GM21576 (cell line): ENCODE measurements around the gene SOHLH2.

Experiments
- ATAC-seq: cut with Tn5 transposase; IDR thresholded peaks from one replicate; pipeline ENCODE4 v1.9.1; 2021; ENCODE audit warnings: mild to moderate bottlenecking, moderate library complexity; ENCODE audit not compliant: unreplicated experiment

The SOHLH2 gene, protein sequence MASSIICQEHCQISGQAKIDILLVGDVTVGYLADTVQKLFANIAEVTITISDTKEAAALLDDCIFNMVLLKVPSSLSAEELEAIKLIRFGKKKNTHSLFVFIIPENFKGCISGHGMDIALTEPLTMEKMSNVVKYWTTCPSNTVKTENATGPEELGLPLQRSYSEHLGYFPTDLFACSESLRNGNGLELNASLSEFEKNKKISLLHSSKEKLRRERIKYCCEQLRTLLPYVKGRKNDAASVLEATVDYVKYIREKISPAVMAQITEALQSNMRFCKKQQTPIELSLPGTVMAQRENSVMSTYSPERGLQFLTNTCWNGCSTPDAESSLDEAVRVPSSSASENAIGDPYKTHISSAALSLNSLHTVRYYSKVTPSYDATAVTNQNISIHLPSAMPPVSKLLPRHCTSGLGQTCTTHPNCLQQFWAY

DNA sequence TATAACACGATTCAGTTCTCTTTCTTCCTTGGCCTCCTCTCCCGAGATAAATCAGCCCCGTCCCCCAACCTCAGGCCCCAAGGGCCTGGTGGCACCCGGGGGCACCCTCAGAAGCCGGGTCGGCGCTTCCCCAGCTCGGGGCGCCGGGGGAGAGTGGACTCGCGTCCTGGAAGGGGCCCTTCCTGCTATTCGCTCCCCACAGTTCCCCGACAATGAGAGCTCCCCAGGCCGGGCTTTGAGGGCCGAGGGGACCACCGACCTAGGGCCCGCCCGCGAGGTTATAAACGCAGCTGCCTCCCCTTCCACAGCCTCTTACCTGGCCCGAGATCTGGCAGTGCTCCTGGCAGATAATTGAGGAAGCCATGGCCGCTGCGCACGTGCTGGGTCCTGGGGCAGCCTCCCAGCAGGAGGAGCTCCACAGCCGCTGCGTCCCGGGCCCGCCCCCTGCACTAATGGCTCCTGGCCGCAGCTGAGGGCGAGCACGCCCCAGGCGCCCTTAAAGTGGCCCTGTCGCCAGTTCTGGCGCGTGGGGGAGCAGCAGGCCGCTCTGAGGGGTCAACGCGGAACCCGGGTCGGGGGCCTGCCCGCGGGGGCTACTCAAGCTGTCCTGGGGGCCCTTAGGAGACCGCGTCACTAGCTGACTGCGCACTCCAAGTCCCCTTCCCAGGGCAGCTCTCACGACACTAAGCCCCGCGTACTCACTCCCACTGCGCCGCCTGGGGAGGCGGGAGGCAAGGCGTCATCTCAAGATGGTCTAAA is at the start of gene SOHLH2:
SOHLH2 (minus strand) TSS at position 394 of the 759 bp plus-strand sequence; CDS start at position 364, 30 bp downstream.
- no peak for ATAC-seq

DNA sequence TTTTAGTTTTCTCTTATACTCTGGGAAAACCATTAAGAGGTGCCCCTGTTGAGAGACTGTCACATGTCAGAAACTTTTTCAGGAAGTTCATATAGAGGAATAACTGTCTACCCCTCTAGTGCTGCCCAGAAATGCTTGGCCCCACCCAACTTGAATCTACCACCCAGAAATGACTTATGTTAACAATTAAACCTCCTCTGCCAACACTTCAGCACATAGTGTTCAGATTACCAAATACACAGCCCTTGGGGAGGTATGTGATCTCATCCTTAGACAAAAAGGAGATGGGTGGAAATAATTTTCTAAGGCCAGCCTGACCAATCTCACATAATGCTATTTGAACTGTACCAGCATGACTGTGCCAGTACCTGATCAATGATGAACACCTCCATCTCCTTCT is 47.6 kb upstream of the SOHLH2 start:
- no peak for ATAC-seq

DNA sequence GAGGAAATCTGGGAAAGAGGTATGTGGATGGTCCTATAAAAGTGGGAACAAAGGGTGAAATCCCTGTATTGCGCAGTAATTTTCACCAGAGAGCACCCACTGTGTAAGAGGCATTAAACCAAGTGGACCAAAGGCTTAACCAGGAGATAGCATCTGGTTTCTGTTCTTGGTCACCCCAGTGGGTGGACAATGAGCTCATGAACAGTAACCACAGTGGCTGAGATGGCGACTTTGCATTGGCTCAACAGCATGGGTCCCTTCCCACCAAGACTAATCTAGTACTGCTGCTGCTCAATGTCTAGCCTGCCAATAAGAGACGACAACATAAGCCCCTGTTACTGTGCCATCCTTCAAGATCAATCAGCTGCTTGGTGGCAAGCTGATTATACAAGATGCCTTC is 46.7 kb upstream of the SOHLH2 start:
- ATAC-seq: no peak

DNA sequence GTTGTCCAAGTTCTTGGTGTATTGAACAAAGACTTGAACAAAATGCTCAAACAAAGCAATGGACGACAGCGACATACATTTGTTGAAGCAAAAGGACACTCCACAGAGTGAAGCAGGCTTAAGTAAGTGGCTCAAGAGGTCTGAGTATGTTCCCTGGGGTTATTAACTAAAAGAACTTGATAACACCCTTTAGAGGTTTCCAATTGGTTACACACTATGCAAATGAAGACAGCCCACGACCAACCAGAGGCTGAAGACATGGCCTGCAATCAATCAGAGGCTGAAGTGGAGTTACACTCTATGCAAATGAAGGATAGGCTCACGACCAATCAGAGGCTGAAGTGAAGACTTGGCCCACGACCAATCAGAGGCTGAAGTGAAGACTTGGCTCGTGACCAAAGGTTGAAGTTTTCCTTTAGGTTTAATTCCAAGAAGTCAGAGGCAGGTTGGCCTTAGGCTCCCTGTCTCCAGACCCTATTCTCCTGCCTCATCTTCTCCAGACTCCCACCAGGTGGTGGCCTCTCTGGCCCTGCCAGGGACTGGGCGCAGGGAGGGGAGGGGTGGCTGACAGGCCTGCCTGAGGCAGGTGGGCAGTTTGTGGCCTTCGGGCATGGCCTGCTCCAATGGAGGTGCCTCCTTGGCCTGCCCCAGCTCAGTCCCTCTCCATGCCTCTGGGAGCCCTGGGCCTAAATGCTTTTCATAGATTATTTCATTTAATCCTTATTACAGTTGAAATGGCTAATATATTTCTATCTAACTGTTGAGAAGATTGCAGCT is 45.2 kb upstream of the SOHLH2 start:
- ATAC-seq: no peak

DNA sequence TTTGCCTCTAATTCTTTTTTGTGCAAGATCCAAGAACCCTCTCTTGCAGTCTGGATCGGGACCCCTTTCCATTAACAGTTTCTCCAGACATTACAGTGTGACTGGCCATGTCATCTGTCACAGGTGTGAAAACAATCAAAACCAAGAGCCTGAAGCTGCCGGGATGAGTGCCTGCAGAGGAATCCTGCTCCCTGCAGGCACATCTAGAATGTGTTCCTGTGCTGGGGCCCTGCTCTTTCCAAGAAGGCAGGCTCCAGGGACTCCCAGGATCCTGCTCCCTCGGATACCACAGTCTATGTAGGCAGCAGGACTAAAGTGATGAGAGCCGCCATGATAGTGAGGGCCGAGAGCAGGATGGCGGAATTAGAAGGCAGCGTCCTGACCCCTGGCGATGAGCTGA is 44.5 kb upstream of the SOHLH2 start:
- no peak for ATAC-seq

DNA sequence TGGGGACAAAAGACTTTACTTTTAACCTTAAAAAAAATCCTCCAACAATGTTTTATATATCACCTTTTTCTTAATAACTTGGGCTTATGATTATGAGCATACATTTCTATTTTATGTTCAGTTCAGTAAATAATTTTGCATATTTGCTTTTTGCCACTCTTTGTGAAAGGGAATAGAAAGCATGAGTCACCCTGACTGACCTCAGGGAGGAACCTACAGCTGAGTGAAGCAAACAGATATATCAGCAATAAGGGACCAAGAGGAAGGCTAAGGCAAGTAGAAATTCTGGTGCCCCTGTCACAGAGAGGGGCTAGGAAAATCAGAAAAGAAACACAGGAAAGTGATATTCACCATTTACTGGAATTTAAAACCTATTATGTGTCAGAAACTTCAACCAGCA is 37.2 kb upstream of the SOHLH2 start:
- no peak for ATAC-seq

DNA sequence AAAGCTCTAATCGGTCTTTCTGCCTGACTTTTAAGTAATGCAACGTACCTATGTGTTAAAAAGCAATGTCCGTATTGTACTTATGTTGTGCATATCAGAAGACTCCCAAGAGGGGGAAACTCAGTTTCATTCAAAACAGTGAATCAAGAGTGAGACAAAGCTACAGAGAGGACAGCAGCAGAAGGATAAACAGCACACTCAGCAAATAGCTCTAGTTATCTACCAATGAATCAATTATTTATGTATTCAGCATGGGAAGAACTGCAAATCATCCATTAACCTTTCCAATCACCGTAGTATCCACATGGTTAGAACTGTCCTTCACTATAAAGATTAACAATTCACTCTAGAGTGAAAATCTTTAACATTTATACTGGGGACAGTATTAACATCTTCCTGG is 36.7 kb upstream of the SOHLH2 start:
- ATAC-seq: no peak

DNA sequence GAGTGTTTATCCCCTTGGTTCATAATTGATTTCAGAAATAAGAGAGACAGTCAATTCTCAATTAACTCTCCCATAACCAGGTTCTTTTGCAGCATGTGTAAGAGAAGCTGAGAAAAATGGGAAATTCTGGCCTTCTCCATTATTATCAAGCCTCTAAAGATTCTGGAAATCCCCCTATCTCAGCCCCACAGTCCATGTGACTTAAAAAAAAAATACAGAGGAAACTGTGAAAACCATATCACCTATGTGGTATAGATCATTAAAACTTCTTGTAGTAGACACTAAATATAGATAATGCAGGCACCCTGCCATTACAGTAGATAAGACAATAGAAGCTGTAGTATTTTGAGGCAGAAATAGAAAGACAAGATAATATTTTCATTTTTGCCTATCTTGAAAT is 34.3 kb upstream of the SOHLH2 start:
- no peak for ATAC-seq

DNA sequence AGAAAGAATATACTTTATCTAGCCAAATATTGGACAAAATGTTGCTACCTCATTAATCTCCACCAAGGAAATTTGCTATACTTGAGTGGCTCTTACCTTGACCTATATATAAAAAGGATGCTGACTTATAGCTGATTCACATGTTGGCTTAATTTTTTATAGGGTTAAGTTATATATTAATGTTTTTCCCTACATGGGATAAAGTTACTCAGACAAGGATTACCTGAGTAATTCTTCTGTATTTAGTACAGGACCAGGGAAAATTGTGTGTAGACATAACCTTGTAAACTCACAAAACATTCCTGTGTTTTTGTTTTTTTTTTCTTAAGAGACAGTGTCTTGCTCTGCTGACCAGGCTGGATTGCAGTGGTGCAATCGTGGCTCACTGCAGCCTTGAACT is 30.6 kb upstream of the SOHLH2 start:
- ATAC-seq: no peak

DNA sequence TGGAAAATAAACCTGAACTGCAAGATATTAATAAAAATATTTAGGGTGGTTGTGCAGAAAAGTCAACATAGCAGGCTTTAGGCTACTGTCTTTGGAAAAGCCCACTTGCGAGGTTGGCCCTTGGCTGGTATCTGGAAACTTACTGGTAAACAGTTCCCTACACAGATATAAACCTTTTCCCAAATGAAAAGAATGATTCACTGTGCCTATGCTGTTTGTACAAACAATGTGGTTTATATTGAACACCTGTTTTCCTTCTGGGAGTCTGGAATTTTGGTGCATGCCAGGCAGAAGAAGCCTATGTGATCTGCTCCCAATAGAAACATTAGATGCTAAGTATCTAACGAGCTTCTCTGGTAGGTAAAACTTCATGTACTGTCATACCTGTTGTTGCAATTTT is 29.7 kb upstream of the SOHLH2 start:
- ATAC-seq: no peak

DNA sequence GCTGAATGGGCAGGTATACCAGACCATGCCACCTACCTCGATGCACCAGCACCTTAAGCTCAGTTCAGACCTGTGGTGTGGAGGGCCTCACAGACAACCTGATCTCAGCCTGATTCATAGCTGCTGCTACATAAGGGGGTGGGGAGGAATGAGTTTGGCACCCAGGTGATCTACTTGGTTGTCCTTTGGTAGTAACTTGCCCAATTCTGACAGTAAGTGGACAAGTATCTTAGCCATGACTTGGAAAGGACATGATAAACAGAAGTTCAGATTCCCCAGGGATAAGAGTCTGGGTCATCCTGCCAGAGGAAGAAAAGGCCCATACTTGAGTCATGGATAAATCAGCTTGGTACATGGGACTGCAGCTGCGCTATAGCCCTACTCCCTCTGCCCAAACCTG is 28.4 kb upstream of the SOHLH2 start:
- ATAC-seq: no peak

DNA sequence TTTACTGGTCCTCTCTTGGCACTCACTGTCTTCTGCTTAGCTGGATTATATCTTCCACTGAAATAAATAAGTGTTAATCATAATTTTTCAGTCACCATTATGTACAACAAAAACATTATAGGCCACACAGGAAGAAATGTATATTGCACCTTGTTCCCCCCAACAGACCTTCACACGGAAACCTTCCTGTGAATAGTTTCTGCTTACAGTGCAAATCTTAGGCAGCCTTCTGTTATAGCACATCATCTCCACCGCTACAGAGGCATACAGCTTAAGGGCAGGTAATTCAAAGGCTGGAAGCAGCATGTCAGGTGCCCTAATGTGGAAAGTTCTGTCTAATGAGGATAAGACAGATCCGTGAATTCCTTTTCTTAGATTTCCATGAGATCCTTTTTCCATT is 16.9 kb upstream of the SOHLH2 start:
- ATAC-seq: no peak

DNA sequence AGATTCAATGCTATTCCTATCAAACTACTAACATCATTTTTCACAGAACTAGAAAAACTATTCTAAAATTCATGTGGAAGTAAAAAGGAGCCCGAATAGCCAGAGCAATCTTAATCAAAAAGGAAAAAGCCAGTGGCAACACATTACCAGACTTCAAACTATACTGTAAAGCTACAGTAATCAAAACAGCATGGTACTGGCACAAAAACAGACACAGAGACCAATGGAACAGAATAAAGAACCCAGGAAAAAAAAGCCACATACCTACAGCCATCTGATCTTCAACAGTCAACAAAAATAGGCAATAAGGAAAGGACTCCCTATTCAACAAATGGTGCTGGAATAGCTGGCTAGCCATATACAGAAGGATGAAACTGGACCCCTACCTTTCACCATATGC is 10.4 kb upstream of the SOHLH2 start:
- no peak for ATAC-seq

DNA sequence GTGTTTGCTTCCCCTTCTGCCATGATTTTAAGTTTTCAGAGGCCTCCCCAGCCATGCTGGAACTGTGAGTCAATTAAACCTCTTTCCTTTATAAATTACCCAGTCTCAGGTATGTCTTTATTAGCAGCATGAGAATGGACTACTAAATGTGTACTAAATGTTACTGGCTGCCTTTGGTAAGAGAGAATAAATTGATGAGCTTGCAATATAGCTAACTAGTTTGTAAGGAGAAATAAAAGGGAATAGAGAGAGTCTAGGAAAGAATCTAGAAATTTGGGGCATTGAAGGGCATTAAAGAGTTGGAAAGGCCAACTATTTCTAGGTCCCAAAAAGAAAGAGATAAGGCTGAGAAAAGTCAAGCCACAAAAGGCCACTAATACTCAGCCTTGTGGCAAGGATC is 5.5 kb upstream of the SOHLH2 start:
- ATAC-seq: no peak

DNA sequence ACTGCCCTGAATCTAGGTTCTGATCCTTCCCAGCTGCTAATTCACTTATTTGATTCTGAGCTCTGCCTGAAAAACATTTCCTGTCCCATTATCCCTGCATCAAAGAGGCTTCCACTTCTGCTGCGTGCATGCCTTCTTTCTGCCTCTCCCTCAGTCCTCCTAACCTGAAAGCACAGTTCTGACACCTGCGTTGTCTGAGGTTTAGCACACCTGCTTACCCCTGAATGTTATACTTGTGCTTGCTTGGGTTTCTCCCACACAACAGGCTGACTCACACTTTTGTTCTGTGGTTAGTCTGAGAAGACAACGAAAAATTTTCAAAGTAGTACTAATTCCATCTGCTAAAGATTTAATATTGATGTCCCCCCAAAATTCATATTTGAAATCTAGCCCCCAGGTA is 3.1 kb upstream of the SOHLH2 start:
- no peak for ATAC-seq

DNA sequence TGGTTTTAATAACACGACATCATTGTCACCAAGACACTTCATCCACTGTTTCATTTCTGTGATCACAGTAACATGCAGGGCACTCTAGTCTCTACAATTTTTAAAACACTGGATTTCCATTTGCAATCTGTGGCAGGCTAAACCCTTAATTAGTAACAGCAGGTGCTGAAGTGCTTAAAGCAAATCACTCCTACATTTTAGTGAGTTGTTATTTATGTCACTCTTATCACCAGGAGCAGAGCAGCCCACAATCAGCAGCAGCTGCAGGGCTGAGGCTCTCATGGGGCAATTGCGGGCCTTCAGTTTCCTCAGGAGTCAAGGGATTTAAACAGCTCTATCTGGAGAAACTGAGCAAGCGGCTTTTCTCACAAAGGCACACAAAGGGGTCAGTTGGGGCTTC is 1.6 kb downstream of the SOHLH2 start:
- ATAC-seq: no peak

DNA sequence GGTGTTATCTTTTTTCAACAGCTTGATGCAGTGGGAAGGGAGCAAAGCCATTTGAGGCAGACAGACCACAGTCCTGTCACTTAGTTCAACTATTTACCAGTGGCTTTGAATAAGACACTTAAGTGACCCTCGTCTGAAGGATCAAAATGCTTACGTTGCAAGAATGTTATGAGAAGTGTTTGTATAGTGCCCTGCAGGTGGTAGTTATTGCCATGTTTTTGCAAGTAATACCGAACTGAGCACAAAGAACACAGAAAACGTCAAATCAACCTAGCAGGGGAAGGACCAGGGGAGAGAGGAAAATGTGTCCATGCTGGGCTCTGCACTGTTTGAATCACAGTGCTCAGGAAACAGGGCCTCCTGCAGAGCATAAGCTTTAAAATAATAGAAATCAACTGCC is 2.8 kb downstream of the SOHLH2 start:
- no peak for ATAC-seq

DNA sequence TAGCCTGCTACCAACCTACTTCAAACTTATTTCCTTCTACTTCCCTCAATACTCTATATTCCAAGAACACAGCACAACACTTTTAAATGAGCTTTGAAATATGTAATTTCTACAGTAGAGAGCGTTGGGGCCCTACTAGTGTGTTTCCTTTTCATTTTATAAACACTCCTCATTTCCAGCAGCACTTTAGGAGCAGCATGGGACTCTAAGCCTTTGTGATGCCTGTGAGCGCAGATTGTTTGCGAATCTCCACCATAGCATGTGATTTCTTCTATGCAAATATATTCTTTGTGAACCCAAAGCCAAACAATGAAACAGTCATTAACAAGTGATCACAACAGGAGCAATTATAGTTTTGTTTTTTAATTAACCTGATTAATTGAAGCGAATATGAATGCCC is 3.6 kb downstream of the SOHLH2 start:
- no peak for ATAC-seq

DNA sequence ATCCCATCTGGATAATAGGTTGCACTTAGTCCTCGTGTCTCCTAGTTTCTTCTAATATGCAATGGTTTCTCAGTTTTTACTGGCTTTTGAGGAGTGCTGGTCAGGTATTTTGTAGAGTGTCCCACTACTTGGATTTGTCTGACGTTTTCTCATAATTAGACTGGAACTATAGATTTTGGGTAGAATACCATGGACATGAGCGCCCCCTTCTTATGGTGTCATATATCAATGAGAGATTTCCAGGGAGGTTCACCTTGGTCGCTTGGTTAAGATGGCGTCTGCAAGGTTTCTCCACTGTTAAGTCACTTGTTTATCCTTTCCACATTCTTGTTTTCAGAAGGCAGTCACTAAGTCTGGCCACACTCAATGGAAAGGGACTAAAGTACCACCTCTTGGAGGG is 6.7 kb downstream of the SOHLH2 start:
- no peak for ATAC-seq

DNA sequence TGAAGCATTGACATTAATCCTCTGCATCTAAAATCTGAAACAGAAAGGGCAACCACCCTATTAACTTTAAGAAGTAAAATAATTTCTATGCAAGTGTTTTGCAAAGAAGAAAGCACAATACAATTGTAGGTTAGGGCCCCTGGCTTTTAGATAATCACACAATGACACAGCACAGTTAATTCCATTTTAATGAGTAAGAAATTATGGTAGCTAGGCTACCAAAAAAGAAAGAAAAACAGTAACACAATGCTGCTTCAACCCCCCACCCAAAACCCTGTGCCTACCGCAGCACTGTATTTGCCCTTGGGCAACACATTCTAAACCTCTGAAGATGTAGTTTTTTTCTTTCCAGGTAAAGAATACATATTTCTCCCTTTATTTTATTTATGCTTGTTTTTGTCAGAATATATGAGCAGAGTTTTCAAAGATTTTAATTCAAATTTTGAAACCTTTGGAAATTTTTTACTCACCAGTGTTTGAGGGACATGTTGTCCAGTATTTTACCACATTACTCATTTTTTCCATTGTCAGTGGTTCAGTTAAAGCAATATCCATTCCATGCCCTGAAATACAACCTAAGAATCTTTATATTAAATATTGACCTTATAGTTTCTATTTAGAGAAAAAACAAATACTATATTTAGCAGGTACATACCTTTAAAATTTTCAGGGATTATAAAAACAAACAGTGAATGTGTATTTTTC is 21.1 kb downstream of the SOHLH2 start:
- no peak for ATAC-seq

DNA sequence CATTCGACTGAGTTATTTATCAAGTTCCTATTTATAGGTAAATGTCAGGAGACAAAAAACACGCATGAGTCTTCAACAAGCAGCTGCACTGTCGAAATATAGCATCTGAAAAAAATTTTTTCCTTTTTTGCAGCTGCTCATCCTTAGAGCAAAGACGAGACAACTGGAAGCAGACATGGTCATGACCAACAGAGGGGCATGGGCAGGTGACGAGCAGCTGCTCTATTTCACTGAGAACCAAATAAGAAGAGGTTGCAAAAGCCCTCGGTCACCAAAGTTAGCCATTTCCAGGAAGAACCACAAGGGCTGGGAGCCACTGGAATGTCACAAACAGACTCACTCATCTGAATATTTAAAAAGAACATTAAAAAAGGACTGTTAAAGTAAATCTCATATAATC is 22.2 kb downstream of the SOHLH2 start:
- ATAC-seq: no peak
